ENCODE measurements around the gene DHRS1.

DNA sequence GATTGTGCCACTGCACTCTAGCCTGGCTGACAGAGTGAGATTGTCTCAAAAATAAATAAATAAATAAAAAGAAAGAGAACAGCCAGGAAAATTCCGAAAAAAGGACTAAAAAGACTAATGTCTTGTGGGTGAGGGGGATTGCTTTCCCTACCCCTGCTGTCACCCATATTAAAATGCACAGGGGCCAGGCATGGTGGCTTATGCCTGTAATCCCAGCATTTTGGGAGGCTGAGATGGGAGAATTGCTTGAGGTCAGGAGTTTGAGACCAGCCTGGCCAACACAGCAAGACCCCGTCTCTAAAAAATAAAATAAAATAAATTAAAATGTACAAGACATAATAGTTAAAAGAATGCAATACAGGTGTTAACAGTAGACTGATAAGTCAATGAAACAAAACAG lies 6.1 kb downstream of the DHRS1 start:
- TF ChIP-seq CTCF (conservative IDR thresholded peaks at IDR 0.05 in 1 of 2, IDR thresholded peaks at IDR 0.05 in 1 of 2; ENCODE audit: low read depth in 1 of 2, low read length in 2 of 2) (no peak), EZH2 (IDR thresholded peaks at IDR 0.05; ENCODE audit: low read length, missing control alignments) (no peak)
